ENCODE results near the gene SYNGR4. TPM values are rescaled to one million over a fixed set of nuclear protein-coding genes. Genes with fewer than 3 reads are reported as not detected.

Gene SYNGR4
- total RNA-seq, 1 donor from 2014 or later, result not detected

GRCh38 chr19:48321372-48321621 is 42.9 kb upstream of the SYNGR4 start:
- Mint-ChIP-seq H3K27me3 (ENCODE audit: unreplicated experiment) (no peaks in the 10 kb centered on the region), H3K36me3 (ENCODE audit: unreplicated experiment) (no peaks in the 10 kb centered on the region), H3K4me3 (ENCODE audit: unreplicated experiment) (peak overlapping the region; percentile 87), H3K27ac (ENCODE audit: unreplicated experiment) (peak overlapping the region; percentile 99), H3K9me3 (ENCODE audit: unreplicated experiment) (no peaks in the 10 kb centered on the region), H3K4me1 (ENCODE audit: unreplicated experiment) (peaks cover 55% of the 10 kb centered on the region)
- DNase-seq (ENCODE audit: extremely low spot score, unreplicated experiment), result peak; percentile 96
- TF ChIP-seq, protein P1, sequence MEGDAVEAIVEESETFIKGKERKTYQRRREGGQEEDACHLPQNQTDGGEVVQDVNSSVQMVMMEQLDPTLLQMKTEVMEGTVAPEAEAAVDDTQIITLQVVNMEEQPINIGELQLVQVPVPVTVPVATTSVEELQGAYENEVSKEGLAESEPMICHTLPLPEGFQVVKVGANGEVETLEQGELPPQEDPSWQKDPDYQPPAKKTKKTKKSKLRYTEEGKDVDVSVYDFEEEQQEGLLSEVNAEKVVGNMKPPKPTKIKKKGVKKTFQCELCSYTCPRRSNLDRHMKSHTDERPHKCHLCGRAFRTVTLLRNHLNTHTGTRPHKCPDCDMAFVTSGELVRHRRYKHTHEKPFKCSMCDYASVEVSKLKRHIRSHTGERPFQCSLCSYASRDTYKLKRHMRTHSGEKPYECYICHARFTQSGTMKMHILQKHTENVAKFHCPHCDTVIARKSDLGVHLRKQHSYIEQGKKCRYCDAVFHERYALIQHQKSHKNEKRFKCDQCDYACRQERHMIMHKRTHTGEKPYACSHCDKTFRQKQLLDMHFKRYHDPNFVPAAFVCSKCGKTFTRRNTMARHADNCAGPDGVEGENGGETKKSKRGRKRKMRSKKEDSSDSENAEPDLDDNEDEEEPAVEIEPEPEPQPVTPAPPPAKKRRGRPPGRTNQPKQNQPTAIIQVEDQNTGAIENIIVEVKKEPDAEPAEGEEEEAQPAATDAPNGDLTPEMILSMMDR (IDR thresholded peaks at IDR 0.05), result no peak

DNA sequence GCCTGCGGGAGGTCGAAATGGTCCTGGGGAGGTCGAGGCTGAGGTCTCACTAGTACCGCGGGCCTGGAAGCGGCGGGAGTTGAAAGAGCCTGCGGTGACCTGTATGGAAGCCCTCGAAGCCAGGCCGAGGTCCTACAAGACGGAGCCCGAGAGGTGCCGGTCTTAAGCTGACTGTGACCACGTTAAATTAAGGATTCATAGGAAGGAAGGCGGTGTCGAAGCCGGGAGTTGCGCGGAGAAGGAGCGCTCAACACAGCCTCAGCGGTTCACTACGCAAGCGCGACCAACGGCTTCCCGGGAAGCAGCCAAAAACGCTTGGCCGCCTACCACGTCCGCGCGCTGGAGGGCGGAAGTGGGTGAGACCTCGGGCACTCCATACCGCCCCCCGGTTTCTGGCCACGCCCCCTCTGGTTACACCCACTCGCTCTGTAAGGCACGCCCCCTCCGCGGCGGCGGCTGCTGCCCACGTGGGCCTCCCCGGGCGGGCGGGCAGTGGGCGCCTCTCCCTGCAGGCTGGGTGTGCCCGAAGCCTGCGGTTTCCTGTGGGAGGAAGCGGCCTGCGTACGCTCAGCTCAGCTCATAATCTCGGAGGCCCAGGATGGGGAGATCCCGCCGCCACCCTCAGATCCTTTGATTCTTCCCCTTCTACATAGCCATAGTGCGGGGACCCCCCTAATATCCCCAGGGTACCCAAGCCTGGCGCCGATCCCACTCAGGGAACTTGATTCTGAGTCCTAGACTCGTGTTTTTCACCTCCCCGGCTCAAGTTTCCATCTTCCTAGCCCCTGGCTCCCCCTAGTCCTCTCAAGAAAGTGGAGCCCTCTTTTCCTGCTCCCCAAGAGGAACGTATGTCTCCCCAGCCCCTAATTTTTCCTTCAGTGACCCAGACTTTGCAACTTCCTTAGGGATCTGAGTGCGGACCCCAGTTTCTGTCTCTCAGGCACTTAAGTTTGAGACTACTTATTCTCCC is 42.3 kb upstream of the SYNGR4 start:
- peaks cover 60% of the 10 kb centered on the region for H3K4me1 Mint-ChIP-seq (ENCODE audit: unreplicated experiment)
- H3K9me3 Mint-ChIP-seq (ENCODE audit: unreplicated experiment), result no peaks in the 10 kb centered on the region
- TF ChIP-seq, protein P1 (IDR thresholded peaks at IDR 0.05), result peak; percentile 3
- no peaks in the 10 kb centered on the region for H3K27me3 Mint-ChIP-seq (ENCODE audit: unreplicated experiment)
- peak overlapping the region; percentile 87 for H3K4me3 Mint-ChIP-seq (ENCODE audit: unreplicated experiment)
- peak overlapping the region; percentile 99 for H3K27ac Mint-ChIP-seq (ENCODE audit: unreplicated experiment)
- DNase-seq (ENCODE audit: extremely low spot score, unreplicated experiment), result peak; percentile 100
- H3K36me3 Mint-ChIP-seq (ENCODE audit: unreplicated experiment), result no peaks in the 10 kb centered on the region

- Mint-ChIP-seq H3K4me1 (ENCODE audit: unreplicated experiment) (peaks cover 80% of the 10 kb centered on the region), H3K9me3 (ENCODE audit: unreplicated experiment) (no peaks in the 10 kb centered on the region), H3K27ac (ENCODE audit: unreplicated experiment) (peak within 1 kb of the TSS; percentile 99), H3K27me3 (ENCODE audit: unreplicated experiment) (no peaks in the 10 kb centered on the region), H3K36me3 (ENCODE audit: unreplicated experiment) (peaks cover 6% of the 10 kb centered on the region), H3K4me3 (ENCODE audit: unreplicated experiment) (peak within 1 kb of the TSS; percentile 85)
- DNase-seq (ENCODE audit: extremely low spot score, unreplicated experiment), result peak; percentile 95
- TF ChIP-seq, protein P1 (IDR thresholded peaks at IDR 0.05), result no peak
Measured at GRCh38 chr19:48325265-48325910, 38.8 kb upstream of the SYNGR4 start, which contains the start of gene EMP3. TSS of gene EMP3 (plus strand) at chr19:48325552. CDS start at chr19:48326845, 1,293 bp downstream.

- Mint-ChIP-seq H3K36me3 (ENCODE audit: unreplicated experiment) (peaks cover 14% of the 10 kb centered on the region), H3K27me3 (ENCODE audit: unreplicated experiment) (no peaks in the 10 kb centered on the region), H3K4me1 (ENCODE audit: unreplicated experiment) (peaks cover 73% of the 10 kb centered on the region), H3K9me3 (ENCODE audit: unreplicated experiment) (no peaks in the 10 kb centered on the region), H3K4me3 (ENCODE audit: unreplicated experiment) (peak overlapping the region; percentile 26), H3K27ac (ENCODE audit: unreplicated experiment) (peak overlapping the region; percentile 54)
- TF ChIP-seq, protein P1 (IDR thresholded peaks at IDR 0.05), result no peak
- no peak for DNase-seq (ENCODE audit: extremely low spot score, unreplicated experiment)
Measured at GRCh38 chr19:48329167-48329891, 34.8 kb upstream of the SYNGR4 start.
